Heart left ventricle (tissue), 16 donors: ENCODE measurements around the gene KCNJ10. TPM values are rescaled to one million over a fixed set of nuclear protein-coding genes. Genes with fewer than 3 reads are reported as not detected.

ENCODE experiments used
- ATAC-seq, 4 donors: fragments of 200-7000 bp; cut with Tn5 transposase; one replicate each; pipeline ENCODE4 v1.9.1; 2020 to 2022; ENCODE audit warnings: moderate library complexity in 4 of 4, mild to moderate bottlenecking in 3 of 4, moderate number of reproducible peaks in 1 of 4
- DNase-seq, 5 donors: peaks; one replicate each; pipeline ENCODE4 v3.0.0-alpha.2; 2020
- H3K27ac ChIP-seq, 12 donors: fragments of 200-600 bp; sonication (generic) in 4 of 12; one replicate each; pipeline versions ENCODE4 v1.5.0 to v1.8.0; 2016 to 2022; ENCODE audit warnings: mild to moderate bottlenecking in 2 of 12
- H3K27me3 ChIP-seq, 9 donors: fragments of 200-600 bp; sonication (generic) in 2 of 9; one replicate each; pipeline versions ENCODE4 v1.5.1 to v1.8.0; 2016 to 2022; ENCODE audit warnings: mild to moderate bottlenecking in 3 of 9
- H3K36me3 ChIP-seq, 9 donors: fragments of 200-600 bp; sonication (generic) in 2 of 9; one replicate each; pipeline versions ENCODE4 v1.5.0 to v1.8.0; 2018 to 2022; ENCODE audit warnings: mild to moderate bottlenecking in 2 of 9
- H3K4me1 ChIP-seq, 12 donors: fragments of 200-600 bp; sonication (generic) in 4 of 12; one replicate each; pipeline versions ENCODE4 v1.5.0 to v1.8.0; 2016 to 2022; ENCODE audit warnings: mild to moderate bottlenecking in 3 of 12
- H3K4me3 ChIP-seq, 12 donors: fragments of 200-600 bp; sonication (generic) in 4 of 12; one replicate each; pipeline versions ENCODE4 v1.5.0 to v1.8.0; 2017 to 2022; ENCODE audit warnings: mild to moderate bottlenecking in 9 of 12, moderate library complexity in 4 of 12
- H3K9me3 ChIP-seq, 12 donors: fragments of 200-600 bp; sonication (generic) in 4 of 12; one replicate each; pipeline versions ENCODE4 v1.5.0 to v1.8.0; 2016 to 2022; ENCODE audit warnings: mild to moderate bottlenecking in 1 of 12
- CTCF ChIP-seq, 12 donors: fragments of 200-600 bp; sonication (generic) in 4 of 12; IDR thresholded peaks; one replicate each; pipeline versions ENCODE4 v1.5.0 to v1.8.0; 2018 to 2022; ENCODE audit warnings: antibody characterized with exemption in 12 of 12, mild to moderate bottlenecking in 5 of 12
- POLR2A ChIP-seq, 2 donors: fragments of 450-650 bp; IDR thresholded peaks; one replicate each; pipeline ENCODE4 v1.6.1; 2017; ENCODE audit warnings: antibody characterized with exemption in 2 of 2, mild to moderate bottlenecking in 2 of 2, moderate library complexity in 2 of 2
- WGBS, 4 donors: extraction: QIAGEN DNeasy Blood & Tissue Kit in 2 of 4; methylation state at CpG; one replicate each; pipeline versions ENCODE4 v1.1.5 to v1.1.7; 2013 to 2018; 5-methylcytosine and 5-hydroxymethylcytosine counted together
- intact Hi-C, 10 donors: fragments of 100-400 bp; cut with DNase I; formaldehyde crosslinking; loops; one replicate each; pipeline versions ENCODE4 v1.11.1 to v1.14.2; 2022
- polyA plus RNA-seq, 2 donors: library from polyadenylated mRNA; stranded (reverse); fragments of 200-250 nt; gene quantifications; one replicate each; pipeline ENCODE4 v1.2.3, GENCODE V29; 2013
- total RNA-seq, 9 donors: library from RNA; depleted of rRNA in 2 of 9; stranded (reverse); fragments of >200 nt in 2 of 9; fragmentation: NEBNext Ultra II Directional in 3 of 9; extraction: Animal tissue kit (Norgen Biotek cat#: 25700) in 3 of 9; gene quantifications; one replicate each; pipeline versions ENCODE4 v1.1.0 to v1.2.4, GENCODE V29; 2016 to 2023
- donor health status: ischemic (EF 13 %, LVEDD 7.1; RV severe dilation, severe dysfunction).
- donor health status: healthy with polysubstance abuse.
- donor health status: DM: no; HTN: yes; CAD: no.
- donor health status: DM: no; HTN: no; CAD: no.
- donor health status: ischemic (EF 25% LVEDD 6.9; RV normal size, moderate dysfunction).
- donor health status: ischemic (EF 25% LVEDD 5.7; RV mildly dilated, moderate dysfunction).
- donor health status: healthy.
- donor health status: DM: yes; HTN: yes; CAD: no.
- donor health status: ischemic (EF 35%, LVEDD 5.7; RV mildly dilated, moderate dysfunction).
- donor health status: nonischemic (EF 11% LVEDD 7.7; RV severe dilation, severe dysfunction).
- donor health status: DM: yes; HTN: yes; CAD: no.
- donor health status: PGD.
- donor health status: ischemic (EF 29% LVEDD 5.4; RV normal size, mild dysfunction).
- donor health status: nonischemic (EF 23%, LVEDD 6.1; RV moderate dilation, normal function).

The KCNJ10 gene
- total and polyA plus RNA-seq, 11 donors: 0.08 to 1.1 (median 0.48) TPM; not detected in 8

GRCh38 chr1:159986531-159986930 lies 83.4 kb downstream of the KCNJ10 start:
- H3K27ac ChIP-seq: no peak overlapping the region
- H3K36me3 ChIP-seq: no peaks in the 10 kb centered on the region
- 86 to 100% (median 92%) methylated on average over 1 of the region's 1 CpG for WGBS, 4 donors
- H3K4me1 ChIP-seq: peaks cover 0 to 2% (median 0%) of the 10 kb centered on the region in 12 donors
- ATAC-seq (no peak), DNase-seq (no peak)
- intact Hi-C loops: no loop called here
- no peak overlapping the region for H3K4me3 ChIP-seq
- H3K9me3 ChIP-seq: no peaks in the 10 kb centered on the region
- no peak for TF ChIP-seq CTCF (IDR thresholded peaks at IDR 0.05)
- no peak for TF ChIP-seq POLR2A (IDR thresholded peaks at IDR 0.05)
- peaks cover 0 to 10% (median 0%) of the 10 kb centered on the region in 9 donors for H3K27me3 ChIP-seq

- intact Hi-C loops: no loop called here
- 65 to 72% (median 69%) methylated on average over 2 of the region's 2 CpGs for WGBS, 4 donors
- H3K4me1 ChIP-seq: no peaks in the 10 kb centered on the region
Measured at GRCh38 chr1:159986093-159986492, 83.9 kb downstream of the KCNJ10 start.

GRCh38 chr1:159985473-159985872 lies 84.5 kb downstream of the KCNJ10 start:
- Histone ChIP-seq H3K4me1 (no peaks in the 10 kb centered on the region), H3K36me3 (no peaks in the 10 kb centered on the region), H3K4me3 (no peak overlapping the region), H3K9me3 (no peaks in the 10 kb centered on the region), H3K27ac (no peak overlapping the region), H3K27me3 (peaks cover 0 to 10% (median 0%) of the 10 kb centered on the region in 9 donors)
- TF ChIP-seq CTCF (IDR thresholded peaks at IDR 0.05): no peak
- TF ChIP-seq POLR2A (IDR thresholded peaks at IDR 0.05): no peak
- WGBS, 4 donors: 90 to 96% (median 95%) methylated on average over 6 of the region's 6 CpGs
- ATAC-seq (no peak), DNase-seq (no peak)
- intact Hi-C loops: no loop called here

More at GRCh38 chr1:159986093-159986492, 83.9 kb downstream of the KCNJ10 start:
- Histone ChIP-seq H3K4me3 (no peak overlapping the region), H3K27me3 (peaks cover 0 to 10% (median 0%) of the 10 kb centered on the region in 9 donors), H3K9me3 (no peaks in the 10 kb centered on the region), H3K27ac (no peak overlapping the region), H3K36me3 (no peaks in the 10 kb centered on the region)
- ATAC-seq: no peak
- TF ChIP-seq CTCF (IDR thresholded peaks at IDR 0.05) (no peak), POLR2A (IDR thresholded peaks at IDR 0.05) (no peak)
- no peak for DNase-seq

GRCh38 chr1:159983681-159984080 lies 86.3 kb downstream of the KCNJ10 start:
- Histone ChIP-seq H3K27me3 (peaks cover 0 to 15% (median 0%) of the 10 kb centered on the region in 9 donors), H3K36me3 (no peaks in the 10 kb centered on the region), H3K4me1 (no peaks in the 10 kb centered on the region), H3K9me3 (no peaks in the 10 kb centered on the region), H3K4me3 (no peak overlapping the region), H3K27ac (no peak overlapping the region)
- intact Hi-C loops: no loop called here
- ATAC-seq (no peak), DNase-seq (no peak)
- TF ChIP-seq POLR2A (IDR thresholded peaks at IDR 0.05) (no peak), CTCF (IDR thresholded peaks at IDR 0.05) (no peak)
- WGBS, 4 donors: 67 to 78% (median 68%) methylated on average over 5 of the region's 5 CpGs
